ENCODE data around the gene ACSM2B.
"Not testable (repeated sequence)": the region's sequence is repeated elsewhere in the genome, so short reads cannot be mapped to it uniquely, and the experiment has no call there.

ACSM2B gene

GRCh38 chr16:20520103-20520502 lies 56.1 kb downstream of the ACSM2B start:
- DNase-seq: no peak

GRCh38 chr16:20519231-20519630 lies 56.9 kb downstream of the ACSM2B start:
- DNase-seq: no peak

DNA sequence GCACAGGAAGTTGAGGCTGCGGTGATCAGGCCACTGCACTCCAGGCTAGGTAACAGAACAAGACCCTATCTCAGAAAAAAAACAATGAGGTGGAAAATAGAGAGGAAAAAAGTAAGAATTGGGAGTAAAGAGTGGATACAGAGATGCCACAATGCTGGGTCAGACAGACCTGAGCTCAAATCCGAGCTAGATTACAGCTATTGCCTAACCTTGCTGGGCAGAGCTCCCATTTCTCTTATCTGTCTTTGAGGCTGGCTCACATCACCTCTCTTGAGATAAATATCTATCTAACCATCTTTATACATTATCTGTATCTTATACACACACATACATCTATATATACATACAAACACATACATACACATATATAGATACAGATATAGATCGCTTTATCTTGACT lies 59.0 kb downstream of the ACSM2B start:
- DNase-seq: no peak

GRCh38 chr16:20515688-20516090 lies 60.5 kb downstream of the ACSM2B start:
- no peak for DNase-seq

- DNase-seq: no peak
These were observed 65.8 kb downstream of the ACSM2B start for GRCh38 chr16:20510323-20510722.

GRCh38 chr16:20507280-20507679 lies 68.9 kb downstream of the ACSM2B start:
- DNase-seq: no peak

- no peak for DNase-seq
These were observed 71.7 kb downstream of the ACSM2B start for GRCh38 chr16:20504418-20504817.

DNA sequence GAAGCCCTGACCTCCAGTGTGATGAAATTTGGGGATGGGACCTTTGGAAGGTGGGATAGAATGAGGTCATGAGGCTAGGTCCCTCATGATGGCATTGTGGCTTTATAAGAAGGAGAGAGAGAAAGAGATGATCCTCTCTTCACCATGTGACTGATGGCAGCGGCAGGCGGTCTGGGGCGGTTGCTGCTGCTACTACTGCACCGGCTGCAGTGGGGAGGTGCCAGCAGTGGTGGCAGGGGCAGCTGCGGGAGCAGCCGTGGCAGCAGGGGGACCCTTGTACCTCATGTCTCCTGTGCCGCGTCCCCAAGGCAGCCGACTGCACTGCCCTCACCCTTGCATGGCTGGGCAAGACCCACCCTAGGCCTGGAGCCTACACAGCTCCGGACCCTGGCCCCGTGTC lies 84.7 kb downstream of the ACSM2B start:
- not testable (repeated sequence) for DNase-seq

DNA sequence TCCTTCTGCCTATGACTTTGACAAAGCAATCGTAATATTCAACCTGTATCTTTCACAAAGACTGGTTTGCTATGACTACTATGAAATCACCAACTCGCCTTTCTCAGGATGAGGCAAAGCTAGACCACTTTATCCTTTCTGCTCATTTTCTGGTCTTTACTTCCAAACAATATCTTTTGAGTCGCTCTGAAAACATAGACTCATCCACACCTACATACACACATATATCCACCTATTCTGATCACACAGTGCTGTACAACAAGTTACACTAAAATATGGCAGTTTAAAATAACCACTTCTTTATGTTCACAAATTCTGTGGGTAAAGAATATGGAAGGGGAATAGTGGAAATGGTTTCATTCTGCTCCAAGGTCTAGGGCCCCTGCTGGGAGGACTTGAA lies 85.2 kb downstream of the ACSM2B start:
- not testable (repeated sequence) for DNase-seq

All from stimulated activated CD4-positive, alpha-beta T cell treated with anti-CD3 and anti-CD28 coated beads, Interleukin-2, amount 100 ng/mL, for 48 hours (primary cell).